ENCODE data around the gene SUN1. TPM values are rescaled to one million over a fixed set of nuclear protein-coding genes. Genes with fewer than 3 reads are reported as not detected.

The SUN1 gene
- total and polyA plus RNA-seq, 2 donors (not counting 1 experiment from before 2014, with no cell fraction given), result 198 to 254 TPM

GRCh38 chr7:824664-825063 is 7.6 kb upstream of the SUN1 start:
- Mint-ChIP-seq H3K4me1 (peaks cover 43% of the 10 kb centered on the region), H3K4me3 (no peak overlapping the region), H3K27me3 (no peaks in the 10 kb centered on the region), H3K27ac (no peak overlapping the region), H3K9me3 (ENCODE audit: insufficient read depth) (no peaks in the 10 kb centered on the region)
- no peaks in the 10 kb centered on the region for H3K9me3 ChIP-seq (ENCODE audit: control extremely low read depth in 1 of 3, control insufficient read depth in 2 of 3, insufficient read depth in 1 of 3, low read length in 2 of 3)
- no peak overlapping the region for H3K9ac ChIP-seq (ENCODE audit: low read length)
- DNase-seq (no peak), ATAC-seq (ENCODE audit: low read depth) (no peak)
- H3K79me2 ChIP-seq (ENCODE audit: control insufficient read depth, insufficient read depth, low read length), result peaks cover 97% of the 10 kb centered on the region
- no peak overlapping the region for H2AFZ ChIP-seq (ENCODE audit: insufficient read depth, low read depth, low read length, poor library complexity, severe bottlenecking)
- H3K4me2 ChIP-seq (replicated peaks; ENCODE audit: low read depth, low read length, poor library complexity, severe bottlenecking), result no peak overlapping the region
- H4K20me1 ChIP-seq (ENCODE audit: control insufficient read depth, insufficient read depth, low read length, poor library complexity, severe bottlenecking), result peaks cover 81% of the 10 kb centered on the region
- 97% methylated on average over 9 of the region's 11 CpGs for WGBS (ENCODE audit: insufficient coverage)
- no peak overlapping the region for H3K4me3 ChIP-seq (ENCODE audit: control extremely low read depth in 1 of 5, extremely low read depth in 1 of 5, insufficient read depth in 1 of 5, low read depth in 2 of 5, low read length in 4 of 5)
- TF ChIP-seq, protein P1, sequence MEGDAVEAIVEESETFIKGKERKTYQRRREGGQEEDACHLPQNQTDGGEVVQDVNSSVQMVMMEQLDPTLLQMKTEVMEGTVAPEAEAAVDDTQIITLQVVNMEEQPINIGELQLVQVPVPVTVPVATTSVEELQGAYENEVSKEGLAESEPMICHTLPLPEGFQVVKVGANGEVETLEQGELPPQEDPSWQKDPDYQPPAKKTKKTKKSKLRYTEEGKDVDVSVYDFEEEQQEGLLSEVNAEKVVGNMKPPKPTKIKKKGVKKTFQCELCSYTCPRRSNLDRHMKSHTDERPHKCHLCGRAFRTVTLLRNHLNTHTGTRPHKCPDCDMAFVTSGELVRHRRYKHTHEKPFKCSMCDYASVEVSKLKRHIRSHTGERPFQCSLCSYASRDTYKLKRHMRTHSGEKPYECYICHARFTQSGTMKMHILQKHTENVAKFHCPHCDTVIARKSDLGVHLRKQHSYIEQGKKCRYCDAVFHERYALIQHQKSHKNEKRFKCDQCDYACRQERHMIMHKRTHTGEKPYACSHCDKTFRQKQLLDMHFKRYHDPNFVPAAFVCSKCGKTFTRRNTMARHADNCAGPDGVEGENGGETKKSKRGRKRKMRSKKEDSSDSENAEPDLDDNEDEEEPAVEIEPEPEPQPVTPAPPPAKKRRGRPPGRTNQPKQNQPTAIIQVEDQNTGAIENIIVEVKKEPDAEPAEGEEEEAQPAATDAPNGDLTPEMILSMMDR (IDR thresholded peaks at IDR 0.05), result no peak
- TF ChIP-seq EZH2 (IDR thresholded peaks at IDR 0.05; ENCODE audit: borderline replicate concordance, insufficient read depth, low read depth, low read length, poor library complexity, severe bottlenecking), result no peak
- H3K27me3 ChIP-seq (replicated peaks in 1 of 4; ENCODE audit: control extremely low read depth in 1 of 4, control insufficient read depth in 3 of 4, insufficient read depth in 4 of 4, low read length in 3 of 4), result no peaks in the 10 kb centered on the region
- H3K27ac ChIP-seq (ENCODE audit: low read length in 2 of 2), result no peak overlapping the region
- peaks cover 0 to 6% of the 10 kb centered on the region in 2 donors for H3K4me1 ChIP-seq (ENCODE audit: control insufficient read depth in 2 of 2, insufficient read depth in 2 of 2, low read length in 2 of 2)
- intact Hi-C loops (cut with micrococcal nuclease), result no loop called here
- ChIA-PET CTCF (no interaction called here), POLR2A (no interaction called here)
- H3K36me3 ChIP-seq (replicated peaks in 1 of 2; ENCODE audit: control extremely low read depth in 1 of 2, control insufficient read depth in 1 of 2, extremely low read depth in 1 of 2, insufficient read depth in 2 of 2, low read length in 1 of 2), result peaks cover 0 to 9% of the 10 kb centered on the region in 2 experiments

GRCh38 chr7:825386-825785 is 6.9 kb upstream of the SUN1 start:
- H3K27ac ChIP-seq (ENCODE audit: low read length in 2 of 2), result no peak overlapping the region
- peaks cover 0 to 9% of the 10 kb centered on the region in 2 experiments for H3K36me3 ChIP-seq (replicated peaks in 1 of 2; ENCODE audit: control extremely low read depth in 1 of 2, control insufficient read depth in 1 of 2, extremely low read depth in 1 of 2, insufficient read depth in 2 of 2, low read length in 1 of 2)
- no peaks in the 10 kb centered on the region for H3K27me3 ChIP-seq (replicated peaks in 1 of 4; ENCODE audit: control extremely low read depth in 1 of 4, control insufficient read depth in 3 of 4, insufficient read depth in 4 of 4, low read length in 3 of 4)
- peaks cover 5 to 9% of the 10 kb centered on the region in 2 donors for H3K4me1 ChIP-seq (ENCODE audit: control insufficient read depth in 2 of 2, insufficient read depth in 2 of 2, low read length in 2 of 2)
- no peaks in the 10 kb centered on the region for H3K9me3 Mint-ChIP-seq (ENCODE audit: insufficient read depth)
- H3K79me2 ChIP-seq (ENCODE audit: control insufficient read depth, insufficient read depth, low read length), result peaks cover 97% of the 10 kb centered on the region
- DNase-seq, result no peak
- ChIA-PET POLR2A (no interaction called here), CTCF (no interaction called here)
- no peak overlapping the region for H2AFZ ChIP-seq (ENCODE audit: insufficient read depth, low read depth, low read length, poor library complexity, severe bottlenecking)
- H3K27me3 Mint-ChIP-seq, result no peaks in the 10 kb centered on the region
- WGBS (ENCODE audit: insufficient coverage), result no CpG with 5 or more reads among the region's 6 CpGs
- peaks cover 45% of the 10 kb centered on the region for H3K4me1 Mint-ChIP-seq
- intact Hi-C loops (cut with micrococcal nuclease), result no loop called here
- H3K4me3 ChIP-seq (ENCODE audit: control extremely low read depth in 1 of 5, extremely low read depth in 1 of 5, insufficient read depth in 1 of 5, low read depth in 2 of 5, low read length in 4 of 5), result no peak overlapping the region
- ATAC-seq (ENCODE audit: low read depth), result no peak
- H3K4me2 ChIP-seq (replicated peaks; ENCODE audit: low read depth, low read length, poor library complexity, severe bottlenecking), result no peak overlapping the region
- H3K4me3 Mint-ChIP-seq, result no peak overlapping the region
- TF ChIP-seq, protein P1 (IDR thresholded peaks at IDR 0.05), result no peak
- no peak for TF ChIP-seq EZH2 (IDR thresholded peaks at IDR 0.05; ENCODE audit: borderline replicate concordance, insufficient read depth, low read depth, low read length, poor library complexity, severe bottlenecking)
- no peak overlapping the region for H3K27ac Mint-ChIP-seq
- peaks cover 75% of the 10 kb centered on the region for H4K20me1 ChIP-seq (ENCODE audit: control insufficient read depth, insufficient read depth, low read length, poor library complexity, severe bottlenecking)
- H3K9me3 ChIP-seq (ENCODE audit: control extremely low read depth in 1 of 3, control insufficient read depth in 2 of 3, insufficient read depth in 1 of 3, low read length in 2 of 3), result no peaks in the 10 kb centered on the region
- H3K9ac ChIP-seq (ENCODE audit: low read length), result no peak overlapping the region
